ENCODE measurements around the gene ASMT.
A peak's percentile ranks its signal among the peaks of the same experiment; 100 is the strongest.
"Not testable (repeated sequence)": the region's sequence is repeated elsewhere in the genome, so short reads cannot be mapped to it uniquely, and the experiment has no call there.

Gene ASMT

GRCh38 chrX:1652011-1652811, 37.4 kb downstream of the ASMT start:
- TF ChIP-seq CTCF (conservative IDR thresholded peaks at IDR 0.05; ENCODE audit: control insufficient read depth, insufficient read depth, low read depth, low read length): peak; percentile 84
- H3K4me3 ChIP-seq (ENCODE audit: control insufficient read depth, low read depth, low read length): not testable (repeated sequence)
- peak; percentile 62 for DNase-seq (ENCODE audit: low read depth)

- H3K4me3 ChIP-seq (ENCODE audit: control insufficient read depth, low read depth, low read length): no peak overlapping the region
- DNase-seq (ENCODE audit: low read depth): no peak
- TF ChIP-seq CTCF (conservative IDR thresholded peaks at IDR 0.05; ENCODE audit: control insufficient read depth, insufficient read depth, low read depth, low read length): no peak
Observed at GRCh38 chrX:1656379-1656778, 41.5 kb downstream of the ASMT start.

GRCh38 chrX:1657367-1658070, 42.7 kb downstream of the ASMT start:
- TF ChIP-seq CTCF (conservative IDR thresholded peaks at IDR 0.05; ENCODE audit: control insufficient read depth, insufficient read depth, low read depth, low read length): no peak
- DNase-seq (ENCODE audit: low read depth): peak; percentile 18
- H3K4me3 ChIP-seq (ENCODE audit: control insufficient read depth, low read depth, low read length): no peak overlapping the region

- TF ChIP-seq CTCF (conservative IDR thresholded peaks at IDR 0.05; ENCODE audit: control insufficient read depth, insufficient read depth, low read depth, low read length): no peak
- no peak overlapping the region for H3K4me3 ChIP-seq (ENCODE audit: control insufficient read depth, low read depth, low read length)
- DNase-seq (ENCODE audit: low read depth): no peak
Observed at GRCh38 chrX:1658071-1658491, 43.2 kb downstream of the ASMT start.

- no peak overlapping the region for H3K4me3 ChIP-seq (ENCODE audit: control insufficient read depth, low read depth, low read length)
- TF ChIP-seq CTCF (conservative IDR thresholded peaks at IDR 0.05; ENCODE audit: control insufficient read depth, insufficient read depth, low read depth, low read length): no peak
- no peak for DNase-seq (ENCODE audit: low read depth)
Observed at GRCh38 chrX:1659664-1660461, 45.0 kb downstream of the ASMT start.

GRCh38 chrX:1661048-1661921, 46.4 kb downstream of the ASMT start:
- no peak for DNase-seq (ENCODE audit: low read depth)
- no peak for TF ChIP-seq CTCF (conservative IDR thresholded peaks at IDR 0.05; ENCODE audit: control insufficient read depth, insufficient read depth, low read depth, low read length)
- no peak overlapping the region for H3K4me3 ChIP-seq (ENCODE audit: control insufficient read depth, low read depth, low read length)

All from fibroblast of mammary gland (primary cell).